ENCODE measurements around the gene CCDC28B. TPM values are rescaled to one million over a fixed set of nuclear protein-coding genes. Genes with fewer than 3 reads are reported as not detected.

CCDC28B gene
- total RNA-seq, 1 donor from 2014 or later: 2.7 TPM

DNA sequence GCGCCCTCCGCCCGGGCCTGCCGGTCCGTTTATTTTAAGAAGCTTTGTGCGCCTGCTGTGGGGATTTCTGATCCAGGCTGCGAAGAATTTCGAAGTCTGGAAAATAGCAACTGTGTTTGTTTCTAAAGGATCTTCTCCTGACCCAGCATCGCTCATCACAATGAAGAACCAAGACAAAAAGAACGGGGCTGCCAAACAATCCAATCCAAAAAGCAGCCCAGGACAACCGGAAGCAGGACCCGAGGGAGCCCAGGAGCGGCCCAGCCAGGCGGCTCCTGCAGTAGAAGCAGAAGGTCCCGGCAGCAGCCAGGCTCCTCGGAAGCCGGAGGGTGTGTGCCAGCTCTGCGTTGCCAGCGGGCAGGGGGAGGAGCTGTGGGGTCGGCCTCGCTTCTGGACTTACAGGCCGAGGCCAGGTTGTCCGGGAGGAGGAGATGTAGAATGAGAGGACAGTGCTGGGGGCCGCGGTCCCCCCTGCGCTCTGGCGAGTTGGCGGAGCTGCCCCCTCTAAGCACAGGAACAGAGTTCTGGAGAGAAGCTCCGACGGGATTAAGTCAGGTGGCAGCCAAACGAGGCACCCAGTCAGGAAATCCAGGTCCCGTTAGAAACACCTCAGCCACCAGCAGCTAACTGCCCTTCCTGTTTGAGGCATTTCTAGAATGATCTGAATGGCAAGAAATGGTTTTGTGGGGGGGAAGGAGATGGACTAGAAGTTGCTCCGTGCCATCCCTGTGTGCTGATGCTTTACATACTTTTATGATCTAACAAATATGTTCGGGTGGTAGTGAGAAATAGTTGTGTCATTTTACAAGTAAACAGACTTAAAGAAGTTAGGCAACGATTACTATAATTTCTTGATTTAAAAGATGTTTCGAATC, 20.0 kb upstream of the CCDC28B start:
- peak; percentile 45 for ATAC-seq
- TF ChIP-seq, protein P1, sequence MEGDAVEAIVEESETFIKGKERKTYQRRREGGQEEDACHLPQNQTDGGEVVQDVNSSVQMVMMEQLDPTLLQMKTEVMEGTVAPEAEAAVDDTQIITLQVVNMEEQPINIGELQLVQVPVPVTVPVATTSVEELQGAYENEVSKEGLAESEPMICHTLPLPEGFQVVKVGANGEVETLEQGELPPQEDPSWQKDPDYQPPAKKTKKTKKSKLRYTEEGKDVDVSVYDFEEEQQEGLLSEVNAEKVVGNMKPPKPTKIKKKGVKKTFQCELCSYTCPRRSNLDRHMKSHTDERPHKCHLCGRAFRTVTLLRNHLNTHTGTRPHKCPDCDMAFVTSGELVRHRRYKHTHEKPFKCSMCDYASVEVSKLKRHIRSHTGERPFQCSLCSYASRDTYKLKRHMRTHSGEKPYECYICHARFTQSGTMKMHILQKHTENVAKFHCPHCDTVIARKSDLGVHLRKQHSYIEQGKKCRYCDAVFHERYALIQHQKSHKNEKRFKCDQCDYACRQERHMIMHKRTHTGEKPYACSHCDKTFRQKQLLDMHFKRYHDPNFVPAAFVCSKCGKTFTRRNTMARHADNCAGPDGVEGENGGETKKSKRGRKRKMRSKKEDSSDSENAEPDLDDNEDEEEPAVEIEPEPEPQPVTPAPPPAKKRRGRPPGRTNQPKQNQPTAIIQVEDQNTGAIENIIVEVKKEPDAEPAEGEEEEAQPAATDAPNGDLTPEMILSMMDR (IDR thresholded peaks at IDR 0.05): no peak
- H3K27me3 ChIP-seq: no peaks in the 10 kb centered on the region
- H3K27ac ChIP-seq: peak overlapping the region; percentile 94
- H3K9me3 ChIP-seq: no peaks in the 10 kb centered on the region
- peak overlapping the region; percentile 80 for H3K4me3 ChIP-seq
- peak; percentile 84 for DNase-seq
- peaks cover 40% of the 10 kb centered on the region for H3K36me3 ChIP-seq
- peaks cover 45% of the 10 kb centered on the region for H3K4me1 ChIP-seq
- intact Hi-C loops (cut with DNase I): no loop called here

GRCh38 chr1:32181065-32181464, 19.3 kb upstream of the CCDC28B start:
- no peaks in the 10 kb centered on the region for H3K27me3 ChIP-seq
- intact Hi-C loops (cut with DNase I): no loop called here
- peak overlapping the region; percentile 80 for H3K4me3 ChIP-seq
- ATAC-seq (no peak), DNase-seq (no peak)
- TF ChIP-seq, protein P1 (IDR thresholded peaks at IDR 0.05): no peak
- H3K9me3 ChIP-seq: no peaks in the 10 kb centered on the region
- H3K36me3 ChIP-seq: peaks cover 43% of the 10 kb centered on the region
- no peak overlapping the region for H3K27ac ChIP-seq
- H3K4me1 ChIP-seq: peaks cover 45% of the 10 kb centered on the region

- Histone ChIP-seq H3K27ac (no peak overlapping the region), H3K9me3 (no peaks in the 10 kb centered on the region), H3K36me3 (peaks cover 48% of the 10 kb centered on the region), H3K27me3 (no peaks in the 10 kb centered on the region), H3K4me1 (peaks cover 45% of the 10 kb centered on the region), H3K4me3 (peak overlapping the region; percentile 80)
- no peak for DNase-seq
- no peak for ATAC-seq
- TF ChIP-seq, protein P1 (IDR thresholded peaks at IDR 0.05): no peak
- intact Hi-C loops (cut with DNase I): no loop called here
These were observed 18.8 kb upstream of the CCDC28B start for GRCh38 chr1:32181563-32181962.

- Histone ChIP-seq H3K4me3 (no peak overlapping the region), H3K27ac (no peak overlapping the region), H3K27me3 (no peaks in the 10 kb centered on the region), H3K9me3 (no peaks in the 10 kb centered on the region), H3K4me1 (peaks cover 45% of the 10 kb centered on the region), H3K36me3 (peaks cover 53% of the 10 kb centered on the region)
- TF ChIP-seq, protein P1 (IDR thresholded peaks at IDR 0.05): no peak
- ATAC-seq (no peak), DNase-seq (no peak)
- intact Hi-C loops (cut with DNase I): no loop called here
These were observed 18.3 kb upstream of the CCDC28B start for GRCh38 chr1:32182060-32182459.

GRCh38 chr1:32184650-32185049, 15.7 kb upstream of the CCDC28B start:
- ATAC-seq (no peak), DNase-seq (no peak)
- Histone ChIP-seq H3K27ac (no peak overlapping the region), H3K9me3 (no peaks in the 10 kb centered on the region), H3K4me1 (peaks cover 37% of the 10 kb centered on the region), H3K27me3 (no peaks in the 10 kb centered on the region), H3K4me3 (no peak overlapping the region), H3K36me3 (peaks cover 79% of the 10 kb centered on the region)
- intact Hi-C loops (cut with DNase I): no loop called here
- TF ChIP-seq, protein P1 (IDR thresholded peaks at IDR 0.05): no peak

Data from upper lobe of right lung (tissue), 1 donor.